H1 (cell line): ENCODE data around the gene PUSL1. TPM values are rescaled to one million over a fixed set of nuclear protein-coding genes. Genes with fewer than 3 reads are reported as not detected.

Experiments
- CTCF ChIA-PET: fragments of 300-600 bp; sonication (Branson Sonifier 250); formaldehyde crosslinking; loops from one replicate; lab custom pipeline; 2021; ENCODE audit not compliant: partially characterized antibody; lab: Charles Lee
- POLR2A ChIA-PET: fragments of 300-600 bp; sonication (Branson Sonifier 250); formaldehyde crosslinking; loops from one replicate; lab custom pipeline; 2021; ENCODE audit warnings: inconsistent platforms; ENCODE audit not compliant: partially characterized antibody; lab: Charles Lee
- DNase-seq, 2 experiments: peaks; one replicate each; pipeline versions ENCODE4 v3.0.0 to v3.0.0-alpha.2; 2010 to 2022; ENCODE audit warnings: low spot score in 2 of 2, low read depth in 1 of 2, mixed read lengths in 1 of 2
- FAIRE-seq: peaks from 2 replicates; lab custom pipeline; 2011; peaks lifted over from hg19 to GRCh38; lab: Jason Lieb, UNC
- H2AFZ ChIP-seq: 2 replicates; pipeline ENCODE4 v1.8.1; 2012; ENCODE audit warnings: low read length, inconsistent platforms
- H2AK5ac ChIP-seq: 2 replicates; pipeline ENCODE4 v1.6.1; 2013; ENCODE audit warnings: low read depth, low read length
- H2BK120ac ChIP-seq: replicated peaks from 2 replicates; pipeline ENCODE3; 2013; ENCODE audit warnings: low read depth, low read length, inconsistent platforms
- H2BK12ac ChIP-seq: 2 replicates; pipeline ENCODE4 v1.6.1; 2013; ENCODE audit warnings: low read depth, low read length
- H2BK15ac ChIP-seq: 2 replicates; pipeline ENCODE4 v1.6.1; 2013; ENCODE audit warnings: low read length
- H2BK20ac ChIP-seq: 2 replicates; pipeline ENCODE4 v1.6.1; 2013; ENCODE audit warnings: low read length
- H2BK5ac ChIP-seq: 2 replicates; pipeline ENCODE4 v1.6.1; 2013; ENCODE audit warnings: low read depth, low read length
- H3K14ac ChIP-seq: 2 replicates; pipeline ENCODE4 v1.6.1; 2013; ENCODE audit warnings: inconsistent platforms; ENCODE audit not compliant: insufficient read length
- H3K18ac ChIP-seq: 2 replicates; pipeline ENCODE4 v1.6.1; 2013; ENCODE audit warnings: low read length; ENCODE audit errors: extremely low read depth
- H3K23ac ChIP-seq: 2 replicates; pipeline ENCODE4 v1.6.1; 2013; ENCODE audit warnings: inconsistent platforms; ENCODE audit not compliant: insufficient read length
- H3K23me2 ChIP-seq: 2 replicates; pipeline ENCODE4 v1.6.1; 2013; ENCODE audit warnings: low read depth, low read length
- H3K27ac ChIP-seq: 2 replicates; pipeline ENCODE4 v1.6.1; 2011; ENCODE audit warnings: low read depth, low read length, inconsistent platforms
- H3K27me3 ChIP-seq, 4 experiments: replicated peaks in 1 of 4; 1 replicate in 1 of 4; 2 replicates in 3 of 4; pipeline versions ENCODE4 v1.6.1 to v1.8.1; 2011 to 2013; ENCODE audit warnings: low read length in 3 of 4, mild to moderate bottlenecking in 3 of 4, inconsistent platforms in 2 of 4, mixed read lengths in 2 of 4, moderate library complexity in 1 of 4; ENCODE audit not compliant: control insufficient read depth in 3 of 4, insufficient read depth in 3 of 4; ENCODE audit errors: extremely low read depth in 1 of 4
- H3K36me3 ChIP-seq, 4 experiments: 2 replicates each; pipeline versions ENCODE4 v1.6.1 to v1.8.1; 2011 to 2013; ENCODE audit warnings: mild to moderate bottlenecking in 4 of 4, low read length in 3 of 4, moderate library complexity in 2 of 4, control low read depth in 1 of 4, inconsistent platforms in 1 of 4; ENCODE audit not compliant: insufficient read depth in 4 of 4, control insufficient read depth in 2 of 4
- H3K4ac ChIP-seq: replicated peaks from 2 replicates; pipeline ENCODE3; 2013; ENCODE audit warnings: low read length, low read depth, mixed read lengths, inconsistent platforms; ENCODE audit not compliant: insufficient read length
- H3K4me1 ChIP-seq, 4 experiments: replicated peaks in 1 of 4; 1 replicate in 1 of 4; 2 replicates in 3 of 4; pipeline versions ENCODE4 v1.6.1 to v1.8.1; 2011 to 2013; ENCODE audit warnings: low read length in 3 of 4, inconsistent platforms in 2 of 4, mixed read lengths in 1 of 4; ENCODE audit not compliant: insufficient read depth in 4 of 4, control insufficient read depth in 3 of 4
- H3K4me2 ChIP-seq, 2 experiments: 2 replicates each; pipeline versions ENCODE4 v1.6.1 to v1.8.1; 2011 to 2013; ENCODE audit warnings: low read depth in 2 of 2, low read length in 2 of 2, control low read depth in 1 of 2, inconsistent platforms in 1 of 2, mild to moderate bottlenecking in 1 of 2; ENCODE audit not compliant: insufficient read depth in 1 of 2
- H3K4me3 ChIP-seq, 4 experiments: fragments of 200-600, 300-600 bp in 1 of 4; sonication (generic), shearing (Covaris generic), sonication (Bioruptor Twin) in 1 of 4; 2 replicates each; pipeline versions ENCODE4 v1.5.1 to v1.8.1; 2011 to 2016; ENCODE audit warnings: low read length in 4 of 4, low read depth in 3 of 4, control low read depth in 2 of 4, inconsistent platforms in 2 of 4, mild to moderate bottlenecking in 2 of 4, mixed read lengths in 1 of 4, moderate library complexity in 1 of 4; ENCODE audit not compliant: insufficient read depth in 2 of 4; ENCODE audit errors: extremely low read depth in 1 of 4
- H3K56ac ChIP-seq: replicated peaks from 2 replicates; pipeline ENCODE3; 2013; ENCODE audit warnings: low read depth, mild to moderate bottlenecking, mixed read lengths, low read length, inconsistent platforms; ENCODE audit not compliant: insufficient read length
- H3K79me1 ChIP-seq: 2 replicates; pipeline ENCODE4 v1.6.1; 2013; ENCODE audit warnings: low read depth, low read length, control low read depth
- H3K79me2 ChIP-seq, 2 experiments: 2 replicates each; pipeline versions ENCODE4 v1.6.1 to v1.8.1; 2012 to 2013; ENCODE audit warnings: low read length in 2 of 2, mild to moderate bottlenecking in 2 of 2, inconsistent platforms in 1 of 2; ENCODE audit not compliant: insufficient read depth in 2 of 2, control insufficient read depth in 1 of 2
- H3K9ac ChIP-seq, 4 experiments: replicated peaks in 1 of 4; 1 replicate in 1 of 4; 2 replicates in 3 of 4; pipeline versions ENCODE4 v1.6.1 to v1.8.1; 2011 to 2013; ENCODE audit warnings: low read depth in 3 of 4, low read length in 3 of 4, control low read depth in 2 of 4, mild to moderate bottlenecking in 2 of 4, moderate library complexity in 2 of 4, inconsistent platforms in 1 of 4; ENCODE audit errors: extremely low read depth in 1 of 4
- H3K9me3 ChIP-seq, 2 experiments: 2 replicates each; pipeline versions ENCODE4 v1.6.1 to v1.8.1; 2012 to 2013; ENCODE audit warnings: mild to moderate bottlenecking in 2 of 2, moderate library complexity in 2 of 2, control low read depth in 1 of 2, inconsistent platforms in 1 of 2, low read depth in 1 of 2, low read length in 1 of 2, mixed read lengths in 1 of 2; ENCODE audit not compliant: insufficient read depth in 2 of 2
- H4K20me1 ChIP-seq, 2 experiments: replicated peaks in 1 of 2; 2 replicates each; pipeline versions ENCODE3 to v1.8.1; 2011 to 2013; ENCODE audit warnings: inconsistent platforms in 2 of 2, low read length in 2 of 2, mild to moderate bottlenecking in 1 of 2; ENCODE audit not compliant: insufficient read depth in 2 of 2, control insufficient read depth in 1 of 2
- H4K5ac ChIP-seq: 2 replicates; pipeline ENCODE4 v1.6.1; 2013; ENCODE audit warnings: low read length, low read depth, mixed read lengths, inconsistent platforms; ENCODE audit not compliant: insufficient read length
- H4K8ac ChIP-seq: 2 replicates; pipeline ENCODE4 v1.8.0; 2013; ENCODE audit warnings: mild to moderate bottlenecking, moderate library complexity, low read length, inconsistent platforms; ENCODE audit not compliant: insufficient read depth; ENCODE audit errors: extremely low read depth
- H4K91ac ChIP-seq: replicated peaks from 2 replicates; pipeline ENCODE3; 2013; ENCODE audit warnings: low read length, mixed read lengths, inconsistent platforms; ENCODE audit not compliant: insufficient read length
- EGR1 ChIP-seq: IDR thresholded peaks from 2 replicates; pipeline ENCODE4 v1.6.1; 2011; ENCODE audit warnings: low read depth, low read length, borderline replicate concordance
- WGBS, 2 experiments: shearing (Covaris generic) in 1 of 2; methylation state at CpG; one replicate each; pipeline versions ENCODE4 v1.1.6 to v1.1.7; 2013 to 2015; ENCODE audit warnings: low lambda C conversion rate in 2 of 2, mixed read lengths in 2 of 2, inconsistent platforms in 1 of 2, low coverage in 1 of 2, missing lambda C conversion rate in 1 of 2; ENCODE audit not compliant: insufficient replicate concordance in 2 of 2, insufficient coverage in 1 of 2, insufficient read length in 1 of 2; ENCODE audit errors: extremely low coverage in 1 of 2, missing lambda C conversion rate in 1 of 2; 5-methylcytosine and 5-hydroxymethylcytosine counted together
- polyA plus RNA-seq, 7 experiments: library from polyadenylated mRNA; depleted of rRNA in 3 of 7; stranded (reverse) in 5 of 7; unstranded in 2 of 7; fragments of >200 nt in 5 of 7; fragments of 200-250 nt in 2 of 7; gene quantifications; 1 replicate in 5 of 7; 2 replicates in 1 of 7; 4 replicates in 1 of 7; pipeline versions ENCODE4 v1.2.1 to v1.2.3, GENCODE V29; 2011 to 2013; ENCODE audit warnings: missing spikeins in 2 of 7, mixed read lengths in 2 of 7
- total RNA-seq: library from RNA; stranded (reverse); fragmentation: NEBNext Ultra II Directional; extraction: Animal tissue kit (Norgen Biotek cat#: 25700); gene quantifications from 2 replicates; pipeline ENCODE4 v1.2.1, GENCODE V29; 2021
- TF ChIP-seq, protein P1 (sequence below): IDR thresholded peaks from 2 replicates; pipeline ENCODE4 v1.6.1; 2011; ENCODE audit warnings: low read length, improper control_type of control experiment

The PUSL1 gene
- total and polyA plus RNA-seq, 2 of the 8 experiments (the other 6 are each of a cell fraction or from before 2014, with no cell fraction given), result 38.8 to 87.4 TPM

DNA sequence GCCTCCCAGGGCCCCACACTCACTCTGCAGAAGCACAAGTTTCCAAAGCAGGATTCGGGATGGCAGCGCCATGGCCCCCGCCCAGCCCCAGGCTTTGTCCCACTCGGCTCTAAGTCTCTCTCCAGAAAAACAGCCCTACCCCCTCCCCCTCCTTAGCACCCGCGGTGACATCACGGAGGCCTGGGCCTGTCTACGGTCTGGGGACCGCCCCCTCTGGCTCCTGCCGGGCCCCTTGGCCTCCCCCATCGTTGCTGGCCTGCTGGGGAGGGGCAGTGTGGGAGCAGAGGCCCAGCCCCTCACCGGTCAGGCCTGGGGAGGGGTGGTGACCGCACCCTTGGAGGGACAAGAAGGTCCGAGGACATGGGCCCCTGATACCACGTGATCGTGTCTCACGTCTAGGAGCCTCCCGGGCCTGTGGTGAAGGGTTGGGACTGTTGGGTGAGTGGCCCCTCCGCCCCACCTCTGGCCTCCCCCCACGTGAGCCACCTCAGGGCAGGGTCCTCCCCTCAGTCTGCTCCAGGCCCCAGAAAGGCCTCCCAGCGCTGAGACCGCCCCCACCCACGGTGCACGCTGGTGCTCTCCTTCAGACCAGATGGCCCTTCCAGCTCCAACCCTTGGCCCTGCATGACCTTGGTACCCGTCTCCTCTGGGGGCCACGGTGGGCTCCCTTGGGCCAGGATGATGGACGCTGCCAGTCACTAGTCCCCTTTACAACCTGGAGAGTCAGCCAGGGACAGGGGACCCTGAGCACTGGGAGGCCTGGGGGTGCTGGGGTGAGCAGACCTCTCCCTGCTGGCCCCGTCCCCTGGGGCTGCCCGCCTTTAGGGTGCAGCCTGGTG, 50.3 kb downstream of the PUSL1 start, which contains the start of gene MXRA8:
Gene MXRA8, minus strand, starts transcription at position 123 of the 839 bp plus-strand sequence. Its CDS starts 51 bp downstream, at position 72.
- POLR2A ChIA-PET, result interaction anchor here (0.6 to 4.0 kb wide), 9 partner anchors 12 to 62 kb away, joined by 3 to 19 read pairs (median 4); partner anchors contain the start of genes ANKRD65, AURKAIP1 and MRPL20
- peaks cover 2 to 34% (median 23%) of the 10 kb centered on the region in 4 experiments for H3K4me1 ChIP-seq
- DNase-seq, result peak in 1 of 2 experiments; percentile 66

More for the DNA sequence above, 50.3 kb downstream of the PUSL1 start, which contains the start of gene MXRA8:
- H3K79me2 ChIP-seq, result no peaks in the 10 kb centered on the region
- no peak within 1 kb of the TSS for H3K56ac ChIP-seq
- CTCF ChIA-PET, result interaction anchor here (0.7 to 2.9 kb wide), 5 partner anchors 10 to 44 kb away, joined by 3 to 18 read pairs (median 4); no protein-coding TSS in a partner anchor
- H4K91ac ChIP-seq, result peak within 1 kb of the TSS; percentile 91
- H3K79me1 ChIP-seq, result no peaks in the 10 kb centered on the region
- no peak within 1 kb of the TSS for H4K5ac ChIP-seq
- no peaks in the 10 kb centered on the region for H4K20me1 ChIP-seq
- no peak within 1 kb of the TSS for H3K14ac ChIP-seq
- peak within 1 kb of the TSS; percentile 47 to 50; a peak in 3 of 4 replicates for H3K4me2 ChIP-seq
- peaks cover 14% of the 10 kb centered on the region for H3K23me2 ChIP-seq
- peak within 1 kb of the TSS; percentile 7 for H3K4ac ChIP-seq
- TF ChIP-seq, protein P1, sequence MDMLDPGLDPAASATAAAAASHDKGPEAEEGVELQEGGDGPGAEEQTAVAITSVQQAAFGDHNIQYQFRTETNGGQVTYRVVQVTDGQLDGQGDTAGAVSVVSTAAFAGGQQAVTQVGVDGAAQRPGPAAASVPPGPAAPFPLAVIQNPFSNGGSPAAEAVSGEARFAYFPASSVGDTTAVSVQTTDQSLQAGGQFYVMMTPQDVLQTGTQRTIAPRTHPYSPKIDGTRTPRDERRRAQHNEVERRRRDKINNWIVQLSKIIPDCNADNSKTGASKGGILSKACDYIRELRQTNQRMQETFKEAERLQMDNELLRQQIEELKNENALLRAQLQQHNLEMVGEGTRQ, result peak; percentile 30; the same call in 1 of the 2 replicates
- no peak for TF ChIP-seq EGR1
- peak within 1 kb of the TSS; percentile 78 for H3K18ac ChIP-seq
- no peak within 1 kb of the TSS for H3K23ac ChIP-seq
- H3K9ac ChIP-seq, result 0 out of 7 replicates have a peak within 1 kb of the TSS, but pooled peaks of 1 of the 4 experiments have one; percentile 8
- H2BK20ac ChIP-seq, result peak within 1 kb of the TSS; percentile 48; the same call in 1 of the 2 replicates
- H2BK15ac ChIP-seq, result peak within 1 kb of the TSS; percentile 88
- H3K9me3 ChIP-seq, result no peaks in the 10 kb centered on the region
- peak within 1 kb of the TSS; percentile 60; the same call in 1 of the 2 replicates for H2BK5ac ChIP-seq
- no peaks in the 10 kb centered on the region for H3K36me3 ChIP-seq
- WGBS, 2 experiments, result 67% methylated on average over 23 of the region's 29 CpGs; no CpG with 5 or more reads in 1 of the 2 experiments
- H3K27me3 ChIP-seq, result peaks cover 9 to 17% (median 14%) of the 10 kb centered on the region in 4 experiments
- H2AFZ ChIP-seq, result no peak within 1 kb of the TSS
- H3K27ac ChIP-seq, result no peak within 1 kb of the TSS
- FAIRE-seq, result no peak
- no peak within 1 kb of the TSS for H2BK120ac ChIP-seq
- H4K8ac ChIP-seq, result peak within 1 kb of the TSS; percentile 72
- H3K4me3 ChIP-seq, result peak within 1 kb of the TSS in 2 of 4 experiments; percentile 16 to 18; a peak in 3 of 8 replicates
- peak within 1 kb of the TSS; percentile 83; the same call in 1 of the 2 replicates for H2AK5ac ChIP-seq
- H2BK12ac ChIP-seq, result peak within 1 kb of the TSS; percentile 92
